Measurements from ENCODE around the gene NPFF. TPM values are rescaled to one million over a fixed set of nuclear protein-coding genes. Genes with fewer than 3 reads are reported as not detected.

Gene NPFF
- total RNA-seq, 2 donors from 2014 or later, result 1.3 TPM; not detected in 1

GRCh38 chr12:53468282-53468681 is 39.0 kb downstream of the NPFF start:
- Mint-ChIP-seq H3K4me3 (no peak overlapping the region), H3K27me3 (ENCODE audit: low read depth) (no peaks in the 10 kb centered on the region), H3K4me1 (ENCODE audit: low read depth) (peaks cover 57% of the 10 kb centered on the region), H3K36me3 (ENCODE audit: insufficient read depth in 2 of 2) (peaks cover 32 to 59% of the 10 kb centered on the region in 2 donors), H3K9me3 (no peaks in the 10 kb centered on the region), H3K27ac (peak overlapping the region; percentile 34)
- no peak for ATAC-seq (replicated peaks in 1 of 2)
- DNase-seq, result no peak

DNA sequence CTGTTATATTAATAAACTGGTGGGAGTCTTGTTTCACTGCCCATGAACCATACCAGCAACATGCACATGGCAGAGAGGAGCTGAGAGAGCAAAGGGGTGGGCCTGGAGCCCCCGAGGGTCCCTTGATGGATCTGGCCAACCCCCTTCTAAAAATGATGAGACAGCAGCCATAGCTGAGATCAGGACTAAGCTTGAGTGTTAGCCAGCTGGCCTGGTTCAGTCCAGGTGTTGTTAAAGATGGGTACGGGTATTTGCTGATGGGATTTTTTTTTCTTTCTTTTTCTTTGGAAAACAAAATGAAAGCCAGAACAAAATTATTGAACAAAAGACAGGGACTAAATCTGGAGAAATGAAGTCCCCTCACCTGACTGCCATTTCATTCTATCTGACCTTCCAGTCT is 39.4 kb downstream of the NPFF start:
- H3K9me3 Mint-ChIP-seq, result no peaks in the 10 kb centered on the region
- no peak for ATAC-seq (replicated peaks in 1 of 2)
- no peak for DNase-seq
- H3K27ac Mint-ChIP-seq, result peak overlapping the region; percentile 81
- H3K36me3 Mint-ChIP-seq (ENCODE audit: insufficient read depth in 2 of 2), result peaks cover 34 to 61% of the 10 kb centered on the region in 2 donors
- peaks cover 53% of the 10 kb centered on the region for H3K4me1 Mint-ChIP-seq (ENCODE audit: low read depth)
- H3K27me3 Mint-ChIP-seq (ENCODE audit: low read depth), result no peaks in the 10 kb centered on the region
- H3K4me3 Mint-ChIP-seq, result no peak overlapping the region

DNA sequence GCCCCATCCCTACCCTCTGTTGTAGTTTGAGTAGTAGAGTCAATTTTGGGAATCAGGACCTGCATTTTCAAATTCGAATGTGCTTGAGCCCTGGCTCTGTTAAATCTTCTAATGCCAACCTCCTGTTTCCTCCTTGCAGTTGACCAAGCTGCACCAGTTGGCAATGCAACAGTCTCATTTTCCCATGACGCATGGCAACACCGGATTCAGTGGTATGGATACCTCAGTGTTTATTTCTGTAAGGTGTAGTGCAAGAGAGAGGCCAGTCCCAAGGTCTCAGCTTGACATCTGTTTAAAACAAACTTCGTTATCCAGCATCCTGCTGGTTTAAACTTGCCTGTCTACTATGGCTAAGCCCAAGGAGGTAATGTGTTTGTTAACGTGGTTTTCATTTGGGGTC is 40.2 kb downstream of the NPFF start:
- peaks cover 45% of the 10 kb centered on the region for H3K4me1 Mint-ChIP-seq (ENCODE audit: low read depth)
- DNase-seq, result no peak
- no peaks in the 10 kb centered on the region for H3K9me3 Mint-ChIP-seq
- ATAC-seq (replicated peaks in 1 of 2), result no peak
- no peak overlapping the region for H3K4me3 Mint-ChIP-seq
- H3K27ac Mint-ChIP-seq, result peak overlapping the region; percentile 81
- H3K36me3 Mint-ChIP-seq (ENCODE audit: insufficient read depth in 2 of 2), result peaks cover 33 to 65% of the 10 kb centered on the region in 2 donors
- H3K27me3 Mint-ChIP-seq (ENCODE audit: low read depth), result no peaks in the 10 kb centered on the region

GRCh38 chr12:53466640-53467039 is 40.6 kb downstream of the NPFF start:
- DNase-seq (no peak), ATAC-seq (replicated peaks in 1 of 2) (no peak)
- H3K9me3 Mint-ChIP-seq, result no peaks in the 10 kb centered on the region
- H3K4me3 Mint-ChIP-seq, result no peak overlapping the region
- H3K27me3 Mint-ChIP-seq (ENCODE audit: low read depth), result no peaks in the 10 kb centered on the region
- H3K36me3 Mint-ChIP-seq (ENCODE audit: insufficient read depth in 2 of 2), result peaks cover 28 to 64% of the 10 kb centered on the region in 2 donors
- H3K27ac Mint-ChIP-seq, result peak overlapping the region; percentile 59
- peaks cover 41% of the 10 kb centered on the region for H3K4me1 Mint-ChIP-seq (ENCODE audit: low read depth)

DNA sequence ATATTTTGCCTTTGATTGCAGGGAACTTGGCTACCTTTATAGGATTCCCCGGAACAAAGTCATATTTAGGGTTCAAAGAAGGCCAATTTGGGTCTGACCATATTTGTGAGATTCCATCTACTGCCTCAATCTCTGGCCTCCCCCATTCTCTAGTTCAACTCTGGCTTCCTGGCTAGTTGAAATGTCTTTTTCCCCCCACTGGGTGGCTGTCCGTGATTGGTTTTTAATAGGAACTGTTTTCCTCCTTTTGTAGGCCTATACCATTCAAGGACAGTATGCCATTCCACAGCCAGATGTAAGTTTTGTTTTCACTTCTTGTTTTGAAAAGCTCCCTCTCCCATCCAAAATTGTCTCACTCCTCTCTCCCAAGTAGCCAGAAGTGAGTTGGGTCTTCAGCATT is 41.6 kb downstream of the NPFF start:
- DNase-seq, result no peak
- Mint-ChIP-seq H3K27me3 (ENCODE audit: low read depth) (no peaks in the 10 kb centered on the region), H3K9me3 (no peaks in the 10 kb centered on the region), H3K4me3 (no peak overlapping the region), H3K4me1 (ENCODE audit: low read depth) (peaks cover 40% of the 10 kb centered on the region), H3K27ac (peak overlapping the region; percentile 19), H3K36me3 (ENCODE audit: insufficient read depth in 2 of 2) (peaks cover 31 to 67% of the 10 kb centered on the region in 2 donors)
- ATAC-seq (replicated peaks in 1 of 2), result no peak

DNA sequence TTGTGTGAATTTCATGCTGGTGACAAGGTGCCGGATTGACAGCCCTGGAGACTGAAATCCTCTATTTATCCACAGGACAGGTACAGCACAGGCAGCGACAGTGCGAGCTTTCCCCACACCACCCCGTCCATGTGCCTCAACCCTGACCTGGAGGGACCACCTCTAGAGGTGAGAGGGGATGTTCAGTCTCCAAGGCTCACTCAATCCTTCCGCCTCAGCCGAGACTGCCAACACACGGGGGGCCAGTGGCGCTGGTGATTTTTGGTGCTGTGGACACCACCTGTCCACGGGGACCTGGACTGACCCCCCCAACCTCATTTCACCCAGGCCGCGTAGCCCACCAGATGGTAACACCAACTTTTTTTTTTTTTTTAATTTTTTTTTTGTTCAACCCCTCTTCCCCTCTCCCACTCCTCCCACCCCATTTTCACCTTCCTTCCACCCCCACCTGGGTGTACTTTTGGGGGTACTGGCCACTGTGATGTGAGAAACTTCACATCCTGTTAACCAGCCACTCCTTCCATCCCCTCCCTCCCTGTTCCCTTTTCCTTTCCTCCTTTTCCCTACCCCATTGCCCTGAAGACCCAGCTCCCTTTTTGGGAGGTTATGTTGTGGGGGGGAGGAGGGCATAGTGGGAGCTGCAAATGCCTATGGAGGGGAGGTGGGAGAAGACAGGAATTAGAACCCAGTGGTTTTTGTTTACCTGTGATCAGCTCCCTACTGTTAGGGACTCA is 42.4 kb downstream of the NPFF start:
- Mint-ChIP-seq H3K36me3 (ENCODE audit: insufficient read depth in 2 of 2) (peaks cover 34 to 73% of the 10 kb centered on the region in 2 donors), H3K9me3 (no peaks in the 10 kb centered on the region)

DNA sequence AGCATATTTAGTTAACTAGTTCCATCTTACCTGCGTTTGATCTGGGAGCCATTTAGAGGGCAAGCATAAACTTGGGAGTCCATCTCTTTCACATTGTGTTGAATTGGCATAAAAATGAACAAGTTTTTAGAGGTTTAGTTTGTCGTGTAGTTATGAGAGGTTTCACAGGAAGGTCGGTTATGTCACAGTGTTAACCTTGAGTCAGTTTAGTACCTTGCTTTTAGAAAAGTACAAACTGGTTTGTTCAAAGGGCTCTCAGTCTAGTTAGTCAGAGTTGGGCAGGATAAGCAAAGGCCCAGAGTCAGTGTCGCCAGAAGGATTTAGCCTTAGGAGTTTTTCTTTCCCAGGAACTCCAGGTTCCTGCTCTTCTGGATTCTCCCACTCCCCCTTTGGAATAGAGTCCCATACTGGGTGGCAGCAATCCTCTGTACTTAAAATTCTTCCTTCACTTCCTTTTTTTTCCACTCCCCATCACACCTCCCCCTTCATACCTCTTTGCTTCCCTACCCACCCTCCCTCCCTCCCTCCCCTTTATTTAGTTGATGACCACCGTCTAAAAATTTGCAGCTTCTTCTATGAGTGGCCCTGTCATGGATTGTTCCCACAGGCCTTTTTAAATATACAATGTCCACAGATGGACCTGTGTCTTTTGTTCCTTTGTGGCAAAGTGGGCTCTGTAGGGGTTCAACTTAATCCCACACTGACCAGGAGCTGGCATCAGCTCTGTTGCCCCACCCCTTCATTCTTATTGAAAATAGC is 43.3 kb downstream of the NPFF start:
- DNase-seq, result no peak
- Mint-ChIP-seq H3K9me3 (no peaks in the 10 kb centered on the region), H3K4me1 (ENCODE audit: low read depth) (peaks cover 51% of the 10 kb centered on the region), H3K4me3 (no peak overlapping the region), H3K36me3 (ENCODE audit: insufficient read depth in 2 of 2) (peaks cover 36 to 79% of the 10 kb centered on the region in 2 donors), H3K27ac (peak overlapping the region; percentile 66), H3K27me3 (ENCODE audit: low read depth) (no peaks in the 10 kb centered on the region)
- ATAC-seq (replicated peaks in 1 of 2), result peak; percentile 4 to 21

More for the DNA sequence above, 42.4 kb downstream of the NPFF start:
- no peak for DNase-seq
- peak overlapping the region; percentile 57 for H3K27ac Mint-ChIP-seq
- ATAC-seq (replicated peaks in 1 of 2), result peak in 1 of 2 donors; percentile 21
- no peak overlapping the region for H3K4me3 Mint-ChIP-seq
- H3K27me3 Mint-ChIP-seq (ENCODE audit: low read depth), result no peaks in the 10 kb centered on the region
- H3K4me1 Mint-ChIP-seq (ENCODE audit: low read depth), result peaks cover 44% of the 10 kb centered on the region

DNA sequence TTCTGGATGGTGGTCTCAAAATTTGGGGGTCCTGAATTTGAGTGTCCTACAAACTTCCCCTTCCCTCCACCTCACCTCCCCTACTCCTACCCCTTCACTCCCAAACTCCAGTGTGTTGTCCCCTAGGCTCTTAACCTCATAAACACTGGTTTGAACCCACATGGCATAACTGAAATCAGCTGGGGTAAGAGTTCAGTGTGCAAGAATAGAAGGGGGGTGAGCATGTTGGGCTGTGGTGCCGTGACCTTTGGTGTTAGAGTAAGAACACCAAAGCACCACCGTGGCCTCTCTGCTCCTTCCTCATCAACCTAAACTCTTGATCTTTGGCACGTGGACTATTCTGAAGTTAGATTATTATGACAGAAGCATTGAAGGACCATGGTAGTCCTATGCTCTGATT is 44.3 kb downstream of the NPFF start:
- Mint-ChIP-seq H3K27ac (peak overlapping the region; percentile 66), H3K27me3 (ENCODE audit: low read depth) (no peaks in the 10 kb centered on the region), H3K4me3 (no peak overlapping the region), H3K36me3 (ENCODE audit: insufficient read depth in 2 of 2) (peaks cover 33 to 85% of the 10 kb centered on the region in 2 donors), H3K9me3 (no peaks in the 10 kb centered on the region), H3K4me1 (ENCODE audit: low read depth) (peaks cover 52% of the 10 kb centered on the region)
- DNase-seq (no peak), ATAC-seq (replicated peaks in 1 of 2) (no peak)

GRCh38 chr12:53461591-53461990 is 45.7 kb downstream of the NPFF start:
- Mint-ChIP-seq H3K27me3 (ENCODE audit: low read depth) (no peaks in the 10 kb centered on the region), H3K27ac (no peak overlapping the region), H3K4me3 (no peak overlapping the region), H3K36me3 (ENCODE audit: insufficient read depth in 2 of 2) (peaks cover 29 to 78% of the 10 kb centered on the region in 2 donors), H3K9me3 (no peaks in the 10 kb centered on the region), H3K4me1 (ENCODE audit: low read depth) (peaks cover 53% of the 10 kb centered on the region)
- ATAC-seq (replicated peaks in 1 of 2), result no peak
- DNase-seq, result no peak

DNA sequence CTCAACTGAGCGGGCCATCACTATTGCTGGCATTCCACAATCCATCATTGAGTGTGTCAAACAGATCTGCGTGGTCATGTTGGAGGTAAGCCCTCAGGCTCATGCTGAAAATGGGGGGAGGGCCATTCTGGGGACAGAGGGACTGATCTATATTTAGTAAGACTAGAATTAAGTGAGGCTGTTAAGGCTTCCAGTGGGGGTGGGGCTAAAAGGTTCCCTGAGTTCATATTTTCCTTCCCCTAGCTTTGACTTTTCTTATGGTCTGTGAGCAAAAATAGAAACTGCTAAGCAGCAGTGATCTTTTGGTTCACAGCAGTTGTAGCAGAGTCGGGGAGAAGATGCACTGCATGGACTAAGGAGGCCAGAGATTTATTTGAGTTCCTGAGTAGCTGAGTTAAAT is 46.2 kb downstream of the NPFF start:
- no peaks in the 10 kb centered on the region for H3K27me3 Mint-ChIP-seq (ENCODE audit: low read depth)
- no peak for DNase-seq
- peak in 1 of 2 donors; percentile 6 for ATAC-seq (replicated peaks in 1 of 2)
- H3K27ac Mint-ChIP-seq, result peak overlapping the region; percentile 87
- H3K4me1 Mint-ChIP-seq (ENCODE audit: low read depth), result peaks cover 57% of the 10 kb centered on the region
- peaks cover 27 to 75% of the 10 kb centered on the region in 2 donors for H3K36me3 Mint-ChIP-seq (ENCODE audit: insufficient read depth in 2 of 2)
- no peaks in the 10 kb centered on the region for H3K9me3 Mint-ChIP-seq
- peak overlapping the region in 1 of 2 donors; percentile 38 for H3K4me3 Mint-ChIP-seq

- Mint-ChIP-seq H3K27ac (peak overlapping the region; percentile 39), H3K9me3 (no peaks in the 10 kb centered on the region), H3K4me1 (ENCODE audit: low read depth) (peaks cover 69% of the 10 kb centered on the region)
Observed at GRCh38 chr12:53459097-53459496, 48.2 kb downstream of the NPFF start.

More at GRCh38 chr12:53459097-53459496, 48.2 kb downstream of the NPFF start:
- peaks cover 26 to 78% of the 10 kb centered on the region in 2 donors for H3K36me3 Mint-ChIP-seq (ENCODE audit: insufficient read depth in 2 of 2)
- H3K27me3 Mint-ChIP-seq (ENCODE audit: low read depth), result no peaks in the 10 kb centered on the region
- H3K4me3 Mint-ChIP-seq, result no peak overlapping the region
- DNase-seq, result no peak
- no peak for ATAC-seq (replicated peaks in 1 of 2)

All from activated T-cell treated with anti-CD3 and anti-CD28 coated beads, Interleukin-2, amount 50 U/mL, for 72 hours (primary cell).